GM23338 (cell line): ENCODE results near the gene STK11IP. TPM values are rescaled to one million over a fixed set of nuclear protein-coding genes. Genes with fewer than 3 reads are reported as not detected.

Experiments used
- ATAC-seq: fragments of 200-7000 bp; cut with Tn5 transposase; 3 replicates; pipeline ENCODE4 v1.9.1; 2020
- DNase-seq: peaks from one replicate; pipeline ENCODE4 v3.0.0-alpha.2; 2015; ENCODE audit warnings: low spot score
- H2AFZ ChIP-seq: fragments of 200-600 bp; sonication (generic); 2 replicates; pipeline ENCODE4 v1.8.0; 2016; ENCODE audit warnings: antibody characterized with exemption, mild to moderate bottlenecking, moderate library complexity
- H3F3A ChIP-seq: fragments of 200-600 bp; sonication (generic); replicated peaks from 2 replicates; pipeline ENCODE4 v1.8.0; 2017; ENCODE audit warnings: antibody characterized with exemption, mixed run types, low read depth
- H3K27ac ChIP-seq: fragments of 200-600 bp; sonication (generic); 2 replicates; pipeline ENCODE4 v1.6.1; 2016; ENCODE audit warnings: low read depth
- H3K27me3 ChIP-seq: fragments of 200-600 bp; sonication (generic); 2 replicates; pipeline ENCODE4 v1.8.0; 2016; ENCODE audit warnings: mild to moderate bottlenecking, mixed run types, moderate library complexity; ENCODE audit not compliant: insufficient read depth
- H3K36me3 ChIP-seq: fragments of 200-600 bp; sonication (generic); 2 replicates; pipeline ENCODE4 v1.8.0; 2016; ENCODE audit warnings: mild to moderate bottlenecking; ENCODE audit not compliant: insufficient read depth
- H3K4me1 ChIP-seq: fragments of 200-600 bp; sonication (generic); 2 replicates; pipeline ENCODE4 v1.8.0; 2016; ENCODE audit warnings: mild to moderate bottlenecking, moderate library complexity; ENCODE audit not compliant: insufficient read depth
- H3K4me2 ChIP-seq: fragments of 200-600 bp; sonication (generic); 2 replicates; pipeline ENCODE4 v1.7.1; 2017; ENCODE audit warnings: mixed run types
- H3K4me3 ChIP-seq: fragments of 200-600 bp; sonication (generic); 2 replicates; pipeline ENCODE4 v1.6.1; 2016; ENCODE audit warnings: mixed run types
- H3K79me2 ChIP-seq: fragments of 200-600 bp; sonication (generic); replicated peaks from 2 replicates; pipeline ENCODE4 v1.8.0; 2017; ENCODE audit warnings: mild to moderate bottlenecking; ENCODE audit not compliant: insufficient read depth
- H3K9me2 ChIP-seq: fragments of 200-600 bp; sonication (generic); 2 replicates; pipeline ENCODE4 v1.8.0; 2017; ENCODE audit not compliant: insufficient read depth
- H4K20me1 ChIP-seq: fragments of 200-600 bp; sonication (generic); replicated peaks from 2 replicates; pipeline ENCODE4 v1.8.0; 2017; ENCODE audit warnings: mild to moderate bottlenecking; ENCODE audit not compliant: insufficient read depth
- H3K27ac Mint-ChIP-seq: 2 replicates; pipeline ENCODE4 v1.8.0; 2020; ENCODE audit warnings: inconsistent platforms, mild to moderate bottlenecking, moderate library complexity, mixed read lengths
- H3K27me3 Mint-ChIP-seq: 3 replicates; pipeline ENCODE4 v1.8.0; 2022; ENCODE audit warnings: low read depth, mild to moderate bottlenecking, moderate library complexity, mixed read lengths, inconsistent platforms; ENCODE audit not compliant: insufficient read depth, poor library complexity
- H3K36me3 Mint-ChIP-seq: 3 replicates; pipeline ENCODE4 v1.8.0; 2021; ENCODE audit warnings: low read depth, mild to moderate bottlenecking, inconsistent platforms, moderate library complexity, mixed read lengths
- H3K4me1 Mint-ChIP-seq: 3 replicates; pipeline ENCODE4 v1.8.0; 2020; ENCODE audit warnings: mild to moderate bottlenecking, inconsistent platforms, mixed read lengths
- H3K4me3 Mint-ChIP-seq: 3 replicates; pipeline ENCODE4 v1.8.0; 2021; ENCODE audit warnings: moderate library complexity, mild to moderate bottlenecking, inconsistent platforms, mixed read lengths
- H3K9me3 Mint-ChIP-seq: 3 replicates; pipeline ENCODE4 v1.8.0; 2020; ENCODE audit warnings: moderate library complexity, mild to moderate bottlenecking, inconsistent platforms, mixed read lengths
- CREB1 ChIP-seq: fragments of 250-450 bp; sonication (Bioruptor Pico); IDR thresholded peaks from 2 replicates; pipeline ENCODE4 v1.5.0; 2020; ENCODE audit warnings: low read depth, mild to moderate bottlenecking, moderate library complexity
- CTCF ChIP-seq, 2 experiments: fragments of 200-600 bp in 1 of 2; sonication (generic) in 1 of 2; conservative IDR thresholded peaks; 2 replicates each; pipeline versions ENCODE4 v1.5.1 to v1.6.1; 2016 to 2017; ENCODE audit warnings: antibody characterized with exemption in 2 of 2, low read depth in 2 of 2, mild to moderate bottlenecking in 2 of 2, moderate library complexity in 1 of 2
- ETS1 ChIP-seq: IDR thresholded peaks from 2 replicates; pipeline ENCODE4 v1.6.1; 2016; ENCODE audit warnings: antibody characterized with exemption
- EZH2 ChIP-seq: fragments of 200-600 bp; sonication (generic); IDR thresholded peaks from one replicate; pipeline ENCODE4 v1.8.0; 2017; ENCODE audit warnings: antibody characterized with exemption, mild to moderate bottlenecking, low read depth; ENCODE audit not compliant: unreplicated experiment
- EZH2phosphoT487 ChIP-seq: fragments of 200-600 bp; sonication (generic); IDR thresholded peaks from one replicate; pipeline ENCODE4 v1.8.1; 2018; ENCODE audit warnings: antibody characterized with exemption; ENCODE audit not compliant: unreplicated experiment
- JUNB ChIP-seq: IDR thresholded peaks from one replicate; pipeline ENCODE4 v1.6.1; 2016; ENCODE audit warnings: antibody characterized with exemption; ENCODE audit not compliant: unreplicated experiment
- NANOG ChIP-seq: IDR thresholded peaks from 2 replicates; pipeline ENCODE4 v1.6.1; 2016; ENCODE audit warnings: antibody characterized with exemption, borderline replicate concordance
- POLR2AphosphoS5 ChIP-seq: IDR thresholded peaks from 2 replicates; pipeline ENCODE4 v1.6.1; 2016; ENCODE audit warnings: antibody characterized with exemption, low read depth
- REST ChIP-seq: IDR thresholded peaks from one replicate; pipeline ENCODE4 v1.6.1; 2018; ENCODE audit warnings: antibody characterized with exemption; ENCODE audit not compliant: unreplicated experiment
- STAT1 ChIP-seq: IDR thresholded peaks from one replicate; pipeline ENCODE4 v1.6.1; 2016; ENCODE audit warnings: antibody characterized with exemption; ENCODE audit not compliant: unreplicated experiment
- ZNF114 ChIP-seq: fragments of 250-450 bp; sonication (Bioruptor Pico); IDR thresholded peaks from 2 replicates; pipeline ENCODE4 v1.5.0; 2020; ENCODE audit warnings: mild to moderate bottlenecking, moderate library complexity
- ZNF331 ChIP-seq: fragments of 250-450 bp; sonication (Bioruptor Pico); IDR thresholded peaks from 2 replicates; pipeline ENCODE4 v1.5.0; 2020; ENCODE audit warnings: low read depth, mild to moderate bottlenecking, moderate library complexity
- ZNF462 ChIP-seq: fragments of 250-450 bp; sonication (Bioruptor Pico); IDR thresholded peaks from 2 replicates; pipeline ENCODE4 v1.5.0; 2020; ENCODE audit warnings: mild to moderate bottlenecking, moderate library complexity
- polyA plus RNA-seq: library from polyadenylated mRNA; unstranded; fragments of >200 nt; fragmentation: Nextera tagmentation; extraction: Ambion mirVana; gene quantifications from 2 replicates; pipeline ENCODE4 v1.2.1, GENCODE V29; 2016
- total RNA-seq: library from RNA; depleted of rRNA; stranded (reverse); fragments of >200 nt; shearing (Covaris generic); gene quantifications from 2 replicates; pipeline ENCODE4 v1.2.3, GENCODE V29; 2014

STK11IP gene
- total and polyA plus RNA-seq, 2 experiments from 2014 or later, result 16.6 to 28.1 TPM

GRCh38 chr2:219637842-219638185, 40.2 kb downstream of the STK11IP start:
- H3K4me3 Mint-ChIP-seq, result no peak overlapping the region
- H3K27ac Mint-ChIP-seq, result no peak overlapping the region
- peaks cover 2% of the 10 kb centered on the region; the same call in 1 of the 3 replicates for H3K9me3 Mint-ChIP-seq
- peaks cover 8% of the 10 kb centered on the region for H3K4me1 Mint-ChIP-seq
- ATAC-seq (no peak), DNase-seq (no peak)
- no peak overlapping the region for H3K4me2 ChIP-seq
- peaks cover 2% of the 10 kb centered on the region; the same call in 1 of the 3 replicates for H3K36me3 Mint-ChIP-seq
- H4K20me1 ChIP-seq, result no peaks in the 10 kb centered on the region
- H3K79me2 ChIP-seq, result no peaks in the 10 kb centered on the region
- no peak for TF ChIP-seq STAT1
- TF ChIP-seq REST, result no peak
- TF ChIP-seq ZNF462, result no peak
- TF ChIP-seq CREB1 (CRISPR knock-in tag), result no peak
- no peak for TF ChIP-seq ZNF331 (CRISPR knock-in tag)
- TF ChIP-seq EZH2phosphoT487, result no peak
- no peak for TF ChIP-seq ZNF114 (CRISPR knock-in tag)
- no peak for TF ChIP-seq NANOG
- TF ChIP-seq POLR2AphosphoS5, result no peak
- TF ChIP-seq CTCF (conservative IDR thresholded peaks at IDR 0.05; ENCODE audit: low read depth in 2 of 2), result no peak
- TF ChIP-seq EZH2, result no peak
- TF ChIP-seq ETS1, result no peak
- no peak for TF ChIP-seq JUNB
- no peak overlapping the region for H3K4me3 ChIP-seq
- no peaks in the 10 kb centered on the region for H3K36me3 ChIP-seq
- peaks cover 13% of the 10 kb centered on the region for H3K27me3 Mint-ChIP-seq
- H3K9me2 ChIP-seq, result no peaks in the 10 kb centered on the region
- H2AFZ ChIP-seq, result no peak overlapping the region
- no peak overlapping the region for H3K27ac ChIP-seq
- peaks cover 2% of the 10 kb centered on the region; the same call in 1 of the 2 replicates for H3K4me1 ChIP-seq
- no peaks in the 10 kb centered on the region for H3F3A ChIP-seq
- peaks cover under 1% of the 10 kb centered on the region; the same call in 1 of the 2 replicates for H3K27me3 ChIP-seq
